B cell (primary cell): ENCODE results near the gene ADGRA1.

Experiments
- EZH2 ChIP-seq: IDR thresholded peaks from 2 replicates; pipeline ENCODE4 v1.6.1; 2012; ENCODE audit warnings: borderline replicate concordance, low read depth, mild to moderate bottlenecking, moderate library complexity, low read length; ENCODE audit not compliant: insufficient read depth, poor library complexity, severe bottlenecking
- TF ChIP-seq, protein P1 (sequence below): fragments of 200-600 bp; IDR thresholded peaks from one replicate; pipeline ENCODE4 v1.8.0; 2022; ENCODE audit warnings: antibody characterized with exemption, mild to moderate bottlenecking

DNA sequence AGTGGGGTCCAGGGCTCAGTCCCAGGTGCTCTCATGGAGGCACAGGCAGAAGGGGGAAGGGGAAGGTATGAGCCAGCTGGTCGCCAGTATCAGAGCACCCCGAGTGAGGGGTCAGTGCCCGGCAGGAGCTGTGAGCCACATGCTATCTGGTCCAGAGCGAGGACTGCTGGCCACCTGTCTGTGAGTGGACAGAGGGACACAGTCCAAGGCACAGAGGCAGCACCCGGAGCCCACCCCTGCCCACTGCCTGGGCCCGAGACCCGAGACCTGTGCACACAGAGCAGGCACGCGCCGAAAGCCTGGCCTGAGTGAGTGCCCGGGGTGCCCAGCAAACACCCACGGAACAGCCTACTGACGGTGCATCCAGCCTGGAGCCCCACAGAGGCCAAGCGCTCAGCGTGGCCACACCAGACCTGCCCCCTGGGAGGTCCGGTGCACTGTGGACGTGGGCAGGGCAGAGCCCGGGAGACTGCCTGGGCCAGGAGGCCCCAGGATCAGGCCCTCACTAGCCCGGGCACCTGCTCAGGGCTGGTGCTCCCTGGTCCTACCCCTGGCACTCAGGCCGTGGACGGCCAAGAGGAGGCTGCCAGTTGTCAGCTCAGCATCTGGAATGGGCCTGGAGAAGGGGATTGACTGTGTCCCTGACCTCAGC lies 29.4 kb downstream of the ADGRA1 start:
- TF ChIP-seq, protein P1, sequence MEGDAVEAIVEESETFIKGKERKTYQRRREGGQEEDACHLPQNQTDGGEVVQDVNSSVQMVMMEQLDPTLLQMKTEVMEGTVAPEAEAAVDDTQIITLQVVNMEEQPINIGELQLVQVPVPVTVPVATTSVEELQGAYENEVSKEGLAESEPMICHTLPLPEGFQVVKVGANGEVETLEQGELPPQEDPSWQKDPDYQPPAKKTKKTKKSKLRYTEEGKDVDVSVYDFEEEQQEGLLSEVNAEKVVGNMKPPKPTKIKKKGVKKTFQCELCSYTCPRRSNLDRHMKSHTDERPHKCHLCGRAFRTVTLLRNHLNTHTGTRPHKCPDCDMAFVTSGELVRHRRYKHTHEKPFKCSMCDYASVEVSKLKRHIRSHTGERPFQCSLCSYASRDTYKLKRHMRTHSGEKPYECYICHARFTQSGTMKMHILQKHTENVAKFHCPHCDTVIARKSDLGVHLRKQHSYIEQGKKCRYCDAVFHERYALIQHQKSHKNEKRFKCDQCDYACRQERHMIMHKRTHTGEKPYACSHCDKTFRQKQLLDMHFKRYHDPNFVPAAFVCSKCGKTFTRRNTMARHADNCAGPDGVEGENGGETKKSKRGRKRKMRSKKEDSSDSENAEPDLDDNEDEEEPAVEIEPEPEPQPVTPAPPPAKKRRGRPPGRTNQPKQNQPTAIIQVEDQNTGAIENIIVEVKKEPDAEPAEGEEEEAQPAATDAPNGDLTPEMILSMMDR = no peak
- no peak for TF ChIP-seq EZH2
